Mesodermal cell (in vitro differentiated cells): ENCODE data around the gene HCN4.
A peak's percentile ranks its signal among the peaks of the same experiment; 100 is the strongest.

ENCODE experiments used
- H3K27ac ChIP-seq: 2 replicates; pipeline ENCODE4 v1.7.0; 2013; ENCODE audit warnings: mild to moderate bottlenecking, low read depth, low read length, moderate library complexity; ENCODE audit not compliant: severe bottlenecking
- H3K36me3 ChIP-seq: 2 replicates; pipeline ENCODE4 v1.7.1; 2013; ENCODE audit warnings: mild to moderate bottlenecking, low read length, moderate library complexity; ENCODE audit not compliant: control insufficient read depth, insufficient read depth
- H3K4me1 ChIP-seq: one replicate; pipeline ENCODE4 v1.7.1; 2013; ENCODE audit warnings: mild to moderate bottlenecking, low read length; ENCODE audit not compliant: insufficient read depth, control insufficient read depth, poor library complexity, severe bottlenecking
- H3K4me3 ChIP-seq: 2 replicates; pipeline ENCODE4 v1.7.0; 2013; ENCODE audit warnings: low read length, control low read depth, mild to moderate bottlenecking; ENCODE audit not compliant: insufficient read depth, poor library complexity, severe bottlenecking; ENCODE audit errors: extremely low read depth
- H3K9me3 ChIP-seq: 2 replicates; pipeline ENCODE4 v1.7.1; 2013; ENCODE audit warnings: mild to moderate bottlenecking, low read length, moderate library complexity; ENCODE audit not compliant: control insufficient read depth
- WGBS, 2 experiments: methylation state at CpG; one replicate each; pipeline ENCODE4 v1.1.5; 2013; ENCODE audit warnings: missing lambda C conversion rate in 2 of 2; ENCODE audit not compliant: insufficient coverage in 2 of 2; 5-methylcytosine and 5-hydroxymethylcytosine counted together

Gene HCN4

GRCh38 chr15:73325191-73325861 is 43.4 kb downstream of the HCN4 start:
- WGBS, 2 experiments: 87 to 88% methylated on average over 28 to 29 of the region's 29 CpGs
- Histone ChIP-seq H3K36me3 (no peaks in the 10 kb centered on the region), H3K27ac (no peak overlapping the region), H3K9me3 (no peaks in the 10 kb centered on the region), H3K4me1 (peaks cover 12% of the 10 kb centered on the region), H3K4me3 (no peak overlapping the region)

- WGBS, 2 experiments: 95 to 97% methylated on average over 14 of the region's 16 CpGs
Observed at GRCh38 chr15:73324496-73325170, 44.1 kb downstream of the HCN4 start.

DNA sequence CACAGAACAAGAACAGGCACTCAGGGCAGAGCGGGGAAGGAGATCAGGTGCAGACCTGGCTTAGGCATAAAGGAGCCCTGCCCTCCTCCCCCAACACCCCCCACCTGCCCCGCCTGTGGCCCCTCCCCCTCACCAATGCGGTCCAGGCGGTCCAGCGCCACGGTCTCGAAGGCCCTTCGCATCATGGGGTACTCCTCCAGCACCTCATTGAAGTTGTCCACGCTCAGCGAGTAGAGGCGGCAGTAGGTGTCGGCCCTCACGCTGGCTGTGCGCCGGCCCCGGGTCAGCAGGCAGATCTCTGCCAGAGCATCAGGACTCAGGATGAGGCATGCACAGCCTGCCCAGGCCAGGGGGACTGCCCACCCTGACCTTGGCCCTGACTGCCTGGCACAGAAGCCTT is 44.8 kb downstream of the HCN4 start:
- WGBS, 2 experiments: 96 to 99% methylated on average over 10 to 14 of the region's 16 CpGs
- H3K36me3 ChIP-seq: no peaks in the 10 kb centered on the region

More at GRCh38 chr15:73324496-73325170, 44.1 kb downstream of the HCN4 start:
- no peak overlapping the region for H3K4me3 ChIP-seq
- no peaks in the 10 kb centered on the region for H3K9me3 ChIP-seq
- H3K4me1 ChIP-seq: peaks cover 12% of the 10 kb centered on the region
- no peak overlapping the region for H3K27ac ChIP-seq
- H3K36me3 ChIP-seq: no peaks in the 10 kb centered on the region

GRCh38 chr15:73323374-73323955 is 45.3 kb downstream of the HCN4 start:
- Histone ChIP-seq H3K4me1 (peaks cover 12% of the 10 kb centered on the region), H3K9me3 (no peaks in the 10 kb centered on the region), H3K4me3 (no peak overlapping the region), H3K36me3 (no peaks in the 10 kb centered on the region), H3K27ac (no peak overlapping the region)
- 97% methylated on average over 28 to 30 of the region's 30 CpGs for WGBS, 2 experiments

More for the DNA sequence above, 44.8 kb downstream of the HCN4 start:
- Histone ChIP-seq H3K4me3 (no peak overlapping the region), H3K4me1 (peaks cover 12% of the 10 kb centered on the region), H3K9me3 (no peaks in the 10 kb centered on the region), H3K27ac (no peak overlapping the region)

DNA sequence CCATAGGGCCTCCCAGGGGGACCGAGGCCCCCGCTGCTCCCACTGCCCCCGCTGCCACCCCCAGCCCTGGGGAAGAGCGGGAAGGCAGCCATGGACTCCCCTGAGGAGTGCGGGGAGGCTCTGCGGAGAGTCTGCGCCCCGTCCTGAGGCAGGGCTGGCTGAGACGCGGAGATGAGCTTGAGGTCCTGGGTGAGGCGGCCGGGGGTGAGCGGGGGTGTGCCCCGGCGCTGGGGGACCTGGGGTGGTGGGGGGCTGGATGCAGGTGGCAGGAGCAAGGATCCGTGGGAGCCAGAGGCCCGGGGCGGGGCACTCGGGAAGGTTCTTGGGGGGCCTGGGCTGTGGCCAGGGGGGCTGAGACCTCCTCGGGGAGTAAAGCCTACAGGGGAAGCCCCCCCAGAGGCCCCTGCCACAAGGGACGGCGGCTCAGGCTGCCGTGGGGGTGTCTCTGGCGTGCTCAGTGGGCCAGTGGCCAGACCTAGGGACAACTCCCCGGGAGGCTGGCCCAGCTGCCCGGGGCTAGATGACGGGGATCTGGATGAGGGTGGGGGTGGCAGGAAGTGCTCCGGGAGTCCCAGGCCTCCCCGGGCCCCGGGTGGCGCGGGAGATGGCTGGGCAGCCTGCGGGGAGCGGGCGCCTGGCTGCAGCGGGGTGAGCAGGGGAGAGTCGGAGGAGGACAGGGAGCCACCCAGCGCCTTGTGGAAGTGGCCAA is 45.9 kb downstream of the HCN4 start:
- Histone ChIP-seq H3K4me1 (peaks cover 12% of the 10 kb centered on the region), H3K4me3 (no peak overlapping the region), H3K27ac (no peak overlapping the region), H3K36me3 (no peaks in the 10 kb centered on the region), H3K9me3 (no peaks in the 10 kb centered on the region)
- WGBS, 2 experiments: 92 to 94% methylated on average over 22 to 32 of the region's 38 CpGs

DNA sequence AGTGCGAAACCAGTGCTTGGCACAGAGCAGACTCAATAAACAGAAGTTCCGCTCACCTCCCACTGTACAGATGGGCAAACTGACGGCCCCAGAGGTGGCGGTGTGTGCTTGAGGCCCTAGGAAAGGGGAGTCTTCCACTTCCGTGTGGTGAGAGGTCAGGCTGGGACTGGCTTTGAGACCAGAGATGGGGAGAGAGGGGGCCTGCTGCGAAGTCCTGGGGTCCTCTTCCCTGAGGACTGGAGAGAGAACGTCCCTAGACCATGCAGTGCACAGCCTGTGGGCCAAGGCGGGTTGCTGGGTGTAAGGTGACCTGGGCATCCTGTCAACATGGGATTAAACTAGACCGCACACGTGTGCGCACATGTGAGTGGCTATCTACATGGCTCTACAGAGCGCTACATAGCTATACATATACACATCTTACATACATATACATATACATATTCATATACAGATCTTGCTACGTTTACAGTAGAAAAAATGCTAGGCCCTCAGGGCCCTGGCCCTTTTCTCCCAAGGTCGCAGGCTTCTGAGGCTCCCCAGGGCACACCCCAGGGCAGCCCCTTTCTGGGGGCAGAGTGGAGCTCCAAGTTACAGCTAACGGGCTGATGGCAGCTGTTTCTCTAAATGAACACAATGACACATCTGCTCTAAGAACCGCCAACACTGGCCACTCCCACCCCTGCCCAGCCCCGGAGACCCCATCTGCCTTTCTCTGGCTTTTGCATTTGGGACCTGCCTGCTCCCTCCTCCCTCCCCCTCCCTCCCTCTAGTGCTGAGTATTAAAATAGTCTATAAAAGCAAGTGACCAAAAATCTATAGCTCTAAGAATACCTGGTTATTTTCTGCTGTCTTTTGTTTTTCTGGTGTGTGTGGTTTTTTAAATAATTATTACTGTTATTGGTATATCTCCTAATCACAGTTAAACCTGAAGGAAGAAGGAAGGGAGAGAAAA is 47.0 kb downstream of the HCN4 start:
- peaks cover 12% of the 10 kb centered on the region for H3K4me1 ChIP-seq
- WGBS, 2 experiments: 82 to 92% methylated on average over 14 of the region's 17 CpGs
- H3K9me3 ChIP-seq: no peaks in the 10 kb centered on the region
- no peak overlapping the region for H3K4me3 ChIP-seq
- no peaks in the 10 kb centered on the region for H3K36me3 ChIP-seq
- no peak overlapping the region for H3K27ac ChIP-seq

- Histone ChIP-seq H3K27ac (no peak overlapping the region), H3K9me3 (no peaks in the 10 kb centered on the region), H3K4me3 (no peak overlapping the region), H3K36me3 (no peaks in the 10 kb centered on the region), H3K4me1 (peaks cover 7% of the 10 kb centered on the region)
- 98 to 100% methylated on average over 2 to 3 of the region's 3 CpGs for WGBS, 2 experiments
Observed at GRCh38 chr15:73320619-73321180, 48.1 kb downstream of the HCN4 start.

DNA sequence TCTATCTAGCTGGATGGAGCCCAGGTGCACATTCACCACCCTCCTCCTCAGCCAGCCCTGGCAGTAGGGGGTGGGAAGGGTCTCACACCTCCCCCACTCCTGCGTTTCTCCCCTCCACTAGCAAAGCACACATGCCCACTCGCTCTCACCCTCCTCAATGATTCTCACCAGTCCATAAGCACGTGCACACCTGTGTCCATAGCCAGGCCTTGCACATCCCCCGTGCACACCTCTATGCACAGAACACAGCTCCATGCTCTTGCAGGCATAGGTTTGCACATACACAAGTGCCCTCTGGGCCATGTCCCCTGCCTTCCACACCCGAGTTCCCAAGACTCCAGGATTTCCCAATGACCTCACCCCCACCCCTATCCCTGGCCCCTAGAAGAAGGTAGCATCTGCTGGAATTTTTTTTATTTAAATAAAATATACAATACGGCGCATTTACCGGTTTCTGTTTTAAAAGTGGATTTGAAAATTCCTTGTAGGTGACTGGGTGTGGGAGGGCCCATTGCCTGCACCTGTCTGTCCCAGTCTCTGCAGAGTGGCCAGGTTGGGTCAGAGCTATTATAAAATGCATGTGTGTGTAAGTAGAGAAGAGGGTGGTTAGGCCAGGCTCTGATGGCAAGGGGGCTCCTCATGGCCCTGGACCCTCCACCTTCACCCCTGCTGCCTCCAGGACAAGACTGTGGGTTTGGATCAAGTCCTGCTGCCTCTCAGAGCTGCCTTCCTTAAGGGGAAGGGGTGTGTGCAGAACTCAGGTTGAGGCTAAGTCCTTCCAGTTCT is 49.1 kb downstream of the HCN4 start:
- Histone ChIP-seq H3K27ac (no peak overlapping the region), H3K4me1 (no peaks in the 10 kb centered on the region), H3K4me3 (no peak overlapping the region), H3K9me3 (no peaks in the 10 kb centered on the region), H3K36me3 (no peaks in the 10 kb centered on the region)
- WGBS, 2 experiments: 75 to 90% methylated on average over 2 to 5 of the region's 8 CpGs

DNA sequence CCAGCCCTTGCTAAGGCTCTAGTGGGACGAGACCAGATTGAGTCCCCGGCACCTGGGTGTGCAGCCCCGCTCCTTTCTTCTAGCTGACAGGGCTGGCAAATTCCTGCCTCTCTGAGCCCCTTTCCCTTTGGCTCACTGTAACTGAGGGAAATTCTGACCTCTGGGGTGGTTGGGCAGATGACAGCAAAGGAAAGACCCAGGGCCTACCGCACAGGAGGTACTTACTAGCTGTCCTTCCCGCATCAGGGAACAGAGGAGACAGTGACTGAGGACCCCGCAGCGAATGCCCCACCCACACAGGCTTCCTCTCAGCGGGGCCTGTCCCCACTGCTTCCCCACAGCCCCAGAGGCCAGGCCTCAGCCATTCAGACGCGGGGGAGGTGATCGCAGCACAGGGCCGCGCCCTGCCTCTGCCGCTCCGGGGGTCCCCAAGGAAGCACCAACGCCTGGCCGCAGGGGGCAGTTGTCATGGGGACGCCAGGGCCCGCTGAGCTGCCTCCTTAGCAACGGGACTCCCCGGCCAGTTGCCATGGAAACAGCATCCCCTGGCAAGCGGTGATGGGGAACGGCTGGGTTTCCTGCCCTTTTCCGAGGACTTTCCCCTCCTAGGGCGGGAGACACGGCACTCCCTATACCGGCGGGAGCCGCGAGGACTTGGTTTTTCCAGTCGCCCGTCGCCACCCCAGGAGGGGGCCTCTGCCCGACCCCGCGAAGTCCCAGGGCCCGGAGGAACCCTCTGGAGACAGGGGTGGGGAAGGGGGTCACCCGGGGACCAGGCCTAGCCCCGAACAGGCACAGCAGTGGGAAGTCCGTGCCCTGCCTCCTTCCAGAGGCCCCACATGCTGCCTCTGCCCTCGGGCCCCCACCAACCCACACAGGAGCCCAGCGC is 50.1 kb downstream of the HCN4 start:
- WGBS, 2 experiments: 23 to 29% methylated on average over 26 to 30 of the region's 42 CpGs
- H3K36me3 ChIP-seq: no peaks in the 10 kb centered on the region
- H3K9me3 ChIP-seq: no peaks in the 10 kb centered on the region
- H3K4me3 ChIP-seq: no peak overlapping the region
- H3K4me1 ChIP-seq: no peaks in the 10 kb centered on the region
- H3K27ac ChIP-seq: peak overlapping the region; percentile 41
